ENCODE measurements around the gene PDGFRB. TPM values are rescaled to one million over a fixed set of nuclear protein-coding genes. Genes with fewer than 3 reads are reported as not detected.

The PDGFRB gene
- total and polyA plus RNA-seq, 9 of the 15 experiments (the other 6 are each of a cell fraction or from before 2014, with no cell fraction given), result 0.01 to 1.5 (median 0.09) TPM; not detected in 3

DNA sequence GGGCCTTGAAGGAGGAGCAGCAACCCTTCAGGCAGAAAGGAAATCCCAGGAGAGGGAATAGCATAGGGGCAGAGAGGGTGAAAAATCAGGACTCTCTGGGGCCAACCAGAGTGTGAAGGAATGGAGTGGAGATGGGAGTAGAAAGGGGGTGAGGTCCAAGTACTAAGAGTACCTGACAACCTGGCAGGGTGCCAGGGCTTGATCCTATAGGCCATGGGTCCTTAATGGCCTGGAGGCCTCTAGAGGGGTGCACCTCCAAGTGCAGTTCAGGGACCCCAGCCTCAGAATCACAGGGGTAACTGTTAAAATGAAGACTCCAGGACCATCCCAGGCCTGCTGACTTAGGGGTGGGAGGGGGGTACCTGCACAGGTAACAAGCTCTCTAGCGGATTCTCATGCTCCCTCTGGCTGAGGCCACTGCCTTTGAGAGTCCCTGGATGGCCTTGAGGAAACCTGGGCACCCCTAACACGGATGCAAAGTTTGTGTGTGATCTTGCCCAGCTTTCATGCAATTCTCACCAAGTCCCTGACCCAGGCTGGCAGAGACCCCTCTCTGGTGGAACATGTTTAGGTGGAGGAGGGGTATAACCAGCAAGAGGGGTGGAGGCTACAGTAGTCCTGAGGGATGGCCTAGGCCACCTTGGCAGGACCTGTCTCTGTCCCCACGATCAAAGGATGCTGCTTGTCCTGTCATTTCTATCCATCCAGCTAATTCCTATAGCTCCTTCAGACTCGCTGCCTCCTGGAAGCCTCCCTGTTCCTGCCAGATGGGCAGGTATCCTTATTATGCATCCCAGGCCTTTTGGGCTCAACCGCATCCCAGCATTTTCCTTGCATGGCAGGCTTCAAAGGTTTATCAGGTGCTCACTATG, 51.7 kb downstream of the PDGFRB start:
- DNase-seq (ENCODE audit: extremely low read depth in 1 of 4, low spot score in 3 of 4), result peak in 1 of 4 experiments; percentile 7
- WGBS (ENCODE audit: insufficient coverage, low coverage, missing lambda C conversion rate), result 43% methylated on average over 5 of the region's 5 CpGs
- intact Hi-C loops (cut with micrococcal nuclease) (loop anchor here (2.0 to 10.0 kb wide), 2 partner anchors 15 to 811 kb away; no protein-coding TSS in a partner anchor), in situ Hi-C loops (cut with MboI) (no loop called here)
- peaks cover 0 to 6% of the 10 kb centered on the region in 2 experiments; a peak in 2 of 5 replicates for H3K4me1 ChIP-seq (replicated peaks in 1 of 2; ENCODE audit: control insufficient read depth in 2 of 2, insufficient read depth in 2 of 2, low read length in 2 of 2)
- no peak for ATAC-seq
- H3K4me2 ChIP-seq (ENCODE audit: insufficient read depth, low read length), result no peak overlapping the region
- CTCF ChIA-PET (ENCODE audit: low intra/inter-chr PET ratio), result no interaction called here
- no peaks in the 10 kb centered on the region for H3K79me2 ChIP-seq (ENCODE audit: control insufficient read depth, insufficient read depth, low read length)
- H3K27ac ChIP-seq (ENCODE audit: extremely low read depth, low read depth, low read length), result no peak overlapping the region
- H3K9ac ChIP-seq (ENCODE audit: insufficient read depth in 1 of 2, low read depth in 2 of 2, low read length in 2 of 2), result no peak overlapping the region
- POLR2A ChIA-PET, result interaction anchor here (1.3 kb wide), 2 partner anchors 8 to 77 kb away, joined by 3 to 5 read pairs; no protein-coding TSS in a partner anchor
- no peaks in the 10 kb centered on the region for H3K9me3 ChIP-seq (replicated peaks; ENCODE audit: control insufficient read depth, insufficient read depth, low read depth, low read length)
- H3K9me1 ChIP-seq (ENCODE audit: control insufficient read depth, insufficient read depth, low read length), result no peaks in the 10 kb centered on the region
- BruUV-seq (replicated peaks), result no TSS peak
- peaks cover 7% of the 10 kb centered on the region; the same call in 1 of the 2 replicates for H4K20me1 ChIP-seq (replicated peaks; ENCODE audit: control insufficient read depth, insufficient read depth, low read length)
- no peak overlapping the region for H2AFZ ChIP-seq (ENCODE audit: low read depth, low read length)
- TF ChIP-seq NFIX (CRISPR knock-in tag; IDR thresholded peaks at IDR 0.05; ENCODE audit: low read depth), result peak; percentile 73
- no peak for TF ChIP-seq KDM4B (IDR thresholded peaks at IDR 0.05; ENCODE audit: borderline replicate concordance in 2 of 2, low read depth in 1 of 2)
- TF ChIP-seq NFIC (IDR thresholded peaks at IDR 0.05), result peak; percentile 96
- no peak for TF ChIP-seq ZNF253 (CRISPR knock-in tag; conservative IDR thresholded peaks at IDR 0.05)
- no peak for TF ChIP-seq TAF9B (IDR thresholded peaks at IDR 0.05; ENCODE audit: partially characterized antibody)
- no peak for TF ChIP-seq ZNF507 (tag; conservative IDR thresholded peaks at IDR 0.05)
- TF ChIP-seq ZEB2 (IDR thresholded peaks at IDR 0.05), result no peak
- peaks cover 0 to 10% of the 10 kb centered on the region in 2 experiments; a peak in 2 of 5 replicates for H3K27me3 ChIP-seq (ENCODE audit: control insufficient read depth in 2 of 2, insufficient read depth in 2 of 2, low read length in 2 of 2)
- H3K36me3 ChIP-seq (ENCODE audit: control insufficient read depth, insufficient read depth, low read length), result no peaks in the 10 kb centered on the region
- no peak overlapping the region for H3K4me3 ChIP-seq
- no peak for FAIRE-seq
